ENCODE data around the gene MAN2A1.
"Not testable (repeated sequence)": the region's sequence is repeated elsewhere in the genome, so short reads cannot be mapped to it uniquely, and the experiment has no call there.

Gene MAN2A1

GRCh38 chr5:109760130-109760529 lies 70.4 kb downstream of the MAN2A1 start:
- H3K14ac ChIP-seq (ENCODE audit: low read length): not testable (repeated sequence)

GRCh38 chr5:109762821-109763220 lies 73.1 kb downstream of the MAN2A1 start:
- Histone ChIP-seq H2BK120ac (ENCODE audit: insufficient read depth, low read length, poor library complexity) (no peak overlapping the region), H3K14ac (ENCODE audit: low read length) (no peak overlapping the region), H3K36me3 (ENCODE audit: control insufficient read depth in 1 of 2, insufficient read depth in 2 of 2, low read length in 2 of 2) (peaks cover 0 to 4% of the 10 kb centered on the region in 2 experiments), H3K4ac (ENCODE audit: low read depth, low read length) (no peak overlapping the region), H3K27ac (ENCODE audit: low read depth, low read length) (no peak overlapping the region), H3K9me3 (ENCODE audit: insufficient read depth, low read depth, low read length) (no peaks in the 10 kb centered on the region), H3K9ac (ENCODE audit: low read length) (no peak overlapping the region), H3K23ac (ENCODE audit: low read length) (no peak overlapping the region), H3K79me1 (ENCODE audit: low read length) (no peaks in the 10 kb centered on the region), H4K8ac (ENCODE audit: low read depth, low read length) (no peak overlapping the region), H4K91ac (ENCODE audit: low read depth, low read length) (no peak overlapping the region), H2BK12ac (ENCODE audit: low read length) (no peak overlapping the region), H3K4me3 (ENCODE audit: low read depth, low read length) (no peak overlapping the region), H2AFZ (ENCODE audit: insufficient read depth, low read length, poor library complexity) (no peak overlapping the region), H3K79me2 (ENCODE audit: control insufficient read depth, insufficient read depth, low read length, poor library complexity) (no peaks in the 10 kb centered on the region), H2BK5ac (ENCODE audit: low read depth, low read length, poor library complexity) (no peak overlapping the region), H3K4me2 (ENCODE audit: low read length) (no peak overlapping the region), H3K4me1 (ENCODE audit: control insufficient read depth in 1 of 2, insufficient read depth in 2 of 2, low read length in 2 of 2) (no peaks in the 10 kb centered on the region), H4K12ac (ENCODE audit: low read depth, low read length) (no peak overlapping the region), H3K27me3 (ENCODE audit: insufficient read depth, low read length) (no peaks in the 10 kb centered on the region), H3K18ac (ENCODE audit: low read length) (no peak overlapping the region), H2AK5ac (ENCODE audit: low read length) (no peak overlapping the region)
- DNase-seq: no peak
- WGBS (ENCODE audit: extremely low coverage, insufficient coverage, insufficient read length): no CpG with 5 or more reads among the region's 1 CpG

More at GRCh38 chr5:109760130-109760529, 70.4 kb downstream of the MAN2A1 start:
- DNase-seq; H2AK5ac ChIP-seq (ENCODE audit: low read length); H3K9ac ChIP-seq (ENCODE audit: low read length); H3K27ac ChIP-seq (ENCODE audit: low read depth, low read length); H3K79me2 ChIP-seq (ENCODE audit: control insufficient read depth, insufficient read depth, low read length, poor library complexity); H4K12ac ChIP-seq (ENCODE audit: low read depth, low read length); H3K27me3 ChIP-seq (ENCODE audit: insufficient read depth, low read length); H3K4ac ChIP-seq (ENCODE audit: low read depth, low read length); H3K23ac ChIP-seq (ENCODE audit: low read length); H2BK12ac ChIP-seq (ENCODE audit: low read length); H3K18ac ChIP-seq (ENCODE audit: low read length); H4K8ac ChIP-seq (ENCODE audit: low read depth, low read length); H3K79me1 ChIP-seq (ENCODE audit: low read length); H3K4me3 ChIP-seq (ENCODE audit: low read depth, low read length); H4K91ac ChIP-seq (ENCODE audit: low read depth, low read length); H3K4me1 ChIP-seq (ENCODE audit: control insufficient read depth in 1 of 2, insufficient read depth in 2 of 2, low read length in 2 of 2); H3K4me2 ChIP-seq (ENCODE audit: low read length); H2BK5ac ChIP-seq (ENCODE audit: low read depth, low read length, poor library complexity); H3K9me3 ChIP-seq (ENCODE audit: insufficient read depth, low read depth, low read length); H2BK120ac ChIP-seq (ENCODE audit: insufficient read depth, low read length, poor library complexity); H2AFZ ChIP-seq (ENCODE audit: insufficient read depth, low read length, poor library complexity): not testable (repeated sequence)
- H3K36me3 ChIP-seq (ENCODE audit: control insufficient read depth in 1 of 2, insufficient read depth in 2 of 2, low read length in 2 of 2): peaks cover 0 to 12% of the 10 kb centered on the region in 2 experiments
- WGBS (ENCODE audit: extremely low coverage, insufficient coverage, insufficient read length): no CpG with 5 or more reads among the region's 4 CpGs

GRCh38 chr5:109767184-109767995 lies 77.7 kb downstream of the MAN2A1 start:
- H3K4me3 ChIP-seq (ENCODE audit: low read depth, low read length): no peak overlapping the region
- H4K8ac ChIP-seq (ENCODE audit: low read depth, low read length): no peak overlapping the region
- no peaks in the 10 kb centered on the region for H3K4me1 ChIP-seq (ENCODE audit: control insufficient read depth in 1 of 2, insufficient read depth in 2 of 2, low read length in 2 of 2)
- H3K79me2 ChIP-seq (ENCODE audit: control insufficient read depth, insufficient read depth, low read length, poor library complexity): no peaks in the 10 kb centered on the region
- H4K91ac ChIP-seq (ENCODE audit: low read depth, low read length): no peak overlapping the region
- H2BK5ac ChIP-seq (ENCODE audit: low read depth, low read length, poor library complexity): no peak overlapping the region
- H3K9me3 ChIP-seq (ENCODE audit: insufficient read depth, low read depth, low read length): no peaks in the 10 kb centered on the region
- H4K12ac ChIP-seq (ENCODE audit: low read depth, low read length): no peak overlapping the region
- no peaks in the 10 kb centered on the region for H3K27me3 ChIP-seq (ENCODE audit: insufficient read depth, low read length)
- no peak overlapping the region for H3K23ac ChIP-seq (ENCODE audit: low read length)
- no peak overlapping the region for H2AK5ac ChIP-seq (ENCODE audit: low read length)
- H3K36me3 ChIP-seq (ENCODE audit: control insufficient read depth in 1 of 2, insufficient read depth in 2 of 2, low read length in 2 of 2): peaks cover 5 to 9% of the 10 kb centered on the region in 2 experiments
- no peak overlapping the region for H3K4ac ChIP-seq (ENCODE audit: low read depth, low read length)
- no peaks in the 10 kb centered on the region for H3K79me1 ChIP-seq (ENCODE audit: low read length)
- WGBS (ENCODE audit: extremely low coverage, insufficient coverage, insufficient read length): no CpG with 5 or more reads among the region's 4 CpGs
- H3K4me2 ChIP-seq (ENCODE audit: low read length): no peak overlapping the region
- H3K27ac ChIP-seq (ENCODE audit: low read depth, low read length): no peak overlapping the region
- H2BK12ac ChIP-seq (ENCODE audit: low read length): no peak overlapping the region
- H2AFZ ChIP-seq (ENCODE audit: insufficient read depth, low read length, poor library complexity): no peak overlapping the region
- H3K14ac ChIP-seq (ENCODE audit: low read length): no peak overlapping the region
- H3K9ac ChIP-seq (ENCODE audit: low read length): no peak overlapping the region
- no peak overlapping the region for H2BK120ac ChIP-seq (ENCODE audit: insufficient read depth, low read length, poor library complexity)
- H3K18ac ChIP-seq (ENCODE audit: low read length): no peak overlapping the region
- no peak for DNase-seq

GRCh38 chr5:109767997-109768396 lies 78.3 kb downstream of the MAN2A1 start:
- Histone ChIP-seq H2AK5ac (ENCODE audit: low read length) (no peak overlapping the region), H3K4me2 (ENCODE audit: low read length) (no peak overlapping the region), H4K12ac (ENCODE audit: low read depth, low read length) (no peak overlapping the region), H2BK5ac (ENCODE audit: low read depth, low read length, poor library complexity) (no peak overlapping the region), H3K9me3 (ENCODE audit: insufficient read depth, low read depth, low read length) (no peaks in the 10 kb centered on the region), H2AFZ (ENCODE audit: insufficient read depth, low read length, poor library complexity) (no peak overlapping the region), H4K8ac (ENCODE audit: low read depth, low read length) (no peak overlapping the region), H3K4ac (ENCODE audit: low read depth, low read length) (no peak overlapping the region), H2BK120ac (ENCODE audit: insufficient read depth, low read length, poor library complexity) (no peak overlapping the region), H3K79me1 (ENCODE audit: low read length) (no peaks in the 10 kb centered on the region), H3K4me3 (ENCODE audit: low read depth, low read length) (no peak overlapping the region), H3K27me3 (ENCODE audit: insufficient read depth, low read length) (no peaks in the 10 kb centered on the region), H3K14ac (ENCODE audit: low read length) (no peak overlapping the region), H2BK12ac (ENCODE audit: low read length) (no peak overlapping the region), H3K4me1 (ENCODE audit: control insufficient read depth in 1 of 2, insufficient read depth in 2 of 2, low read length in 2 of 2) (no peaks in the 10 kb centered on the region), H3K36me3 (ENCODE audit: control insufficient read depth in 1 of 2, insufficient read depth in 2 of 2, low read length in 2 of 2) (peaks cover 7 to 9% of the 10 kb centered on the region in 2 experiments), H3K79me2 (ENCODE audit: control insufficient read depth, insufficient read depth, low read length, poor library complexity) (no peaks in the 10 kb centered on the region), H3K9ac (ENCODE audit: low read length) (no peak overlapping the region), H3K23ac (ENCODE audit: low read length) (no peak overlapping the region), H4K91ac (ENCODE audit: low read depth, low read length) (no peak overlapping the region), H3K18ac (ENCODE audit: low read length) (no peak overlapping the region), H3K27ac (ENCODE audit: low read depth, low read length) (no peak overlapping the region)
- no CpG with 5 or more reads among the region's 4 CpGs for WGBS (ENCODE audit: extremely low coverage, insufficient coverage, insufficient read length)
- DNase-seq: no peak

Data from trophoblast cell (in vitro differentiated cells and primary cell).